Activated gamma-delta T cell (primary cell): ENCODE measurements around the gene LIPN.

Source experiments
- DNase-seq: peaks from one replicate; lab custom pipeline; 2025; lab: John Stamatoyannopoulos, UW

Gene LIPN

GRCh38 chr10:88786032-88786770 lies 26.4 kb downstream of the LIPN start:
- DNase-seq: no peak

GRCh38 chr10:88787463-88787862 lies 27.6 kb downstream of the LIPN start:
- DNase-seq: no peak

- no peak for DNase-seq
Observed at GRCh38 chr10:88788924-88789323, 29.1 kb downstream of the LIPN start.

- no peak for DNase-seq
Observed at GRCh38 chr10:88791924-88792323, 32.1 kb downstream of the LIPN start.

DNA sequence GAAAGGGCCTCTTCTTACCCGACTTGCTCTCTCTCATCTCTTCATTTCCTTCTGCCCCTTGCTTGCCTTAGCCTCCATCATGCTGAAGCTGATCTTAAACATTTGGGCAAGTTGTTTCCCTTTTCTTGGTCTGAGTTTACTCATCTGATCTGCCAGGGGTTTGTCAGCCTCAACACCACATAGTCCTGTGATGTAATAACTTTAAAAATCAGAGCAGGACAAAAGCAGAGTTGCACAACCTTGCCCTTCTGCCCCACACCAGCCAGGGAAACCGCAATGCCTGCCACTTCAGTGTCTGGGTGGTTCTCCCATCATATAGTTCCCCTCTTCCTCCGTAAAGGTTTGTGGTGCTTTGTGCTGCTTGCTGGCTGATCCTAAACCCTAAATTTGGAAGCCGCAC lies 32.8 kb downstream of the LIPN start:
- no peak for DNase-seq

GRCh38 chr10:88793712-88794299 lies 34.0 kb downstream of the LIPN start:
- no peak for DNase-seq

DNA sequence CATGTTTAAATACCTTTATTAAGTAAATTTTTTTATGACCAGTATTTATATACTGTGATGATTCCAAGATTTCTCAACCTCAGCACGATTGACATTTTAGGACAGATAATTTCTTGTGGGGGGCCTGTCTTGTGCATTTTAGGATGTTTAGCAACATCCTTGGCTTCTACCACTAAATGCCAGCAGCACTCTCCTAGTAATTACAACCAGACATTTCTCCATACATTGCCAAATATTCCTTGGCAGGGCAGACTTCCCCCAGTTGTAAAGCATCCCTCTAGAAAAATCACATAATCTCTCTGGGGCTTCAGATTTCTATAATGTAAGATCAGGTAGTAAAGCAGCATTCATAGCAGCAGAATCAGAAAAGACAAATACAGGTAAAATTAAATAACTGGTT lies 34.9 kb downstream of the LIPN start:
- DNase-seq: no peak

DNA sequence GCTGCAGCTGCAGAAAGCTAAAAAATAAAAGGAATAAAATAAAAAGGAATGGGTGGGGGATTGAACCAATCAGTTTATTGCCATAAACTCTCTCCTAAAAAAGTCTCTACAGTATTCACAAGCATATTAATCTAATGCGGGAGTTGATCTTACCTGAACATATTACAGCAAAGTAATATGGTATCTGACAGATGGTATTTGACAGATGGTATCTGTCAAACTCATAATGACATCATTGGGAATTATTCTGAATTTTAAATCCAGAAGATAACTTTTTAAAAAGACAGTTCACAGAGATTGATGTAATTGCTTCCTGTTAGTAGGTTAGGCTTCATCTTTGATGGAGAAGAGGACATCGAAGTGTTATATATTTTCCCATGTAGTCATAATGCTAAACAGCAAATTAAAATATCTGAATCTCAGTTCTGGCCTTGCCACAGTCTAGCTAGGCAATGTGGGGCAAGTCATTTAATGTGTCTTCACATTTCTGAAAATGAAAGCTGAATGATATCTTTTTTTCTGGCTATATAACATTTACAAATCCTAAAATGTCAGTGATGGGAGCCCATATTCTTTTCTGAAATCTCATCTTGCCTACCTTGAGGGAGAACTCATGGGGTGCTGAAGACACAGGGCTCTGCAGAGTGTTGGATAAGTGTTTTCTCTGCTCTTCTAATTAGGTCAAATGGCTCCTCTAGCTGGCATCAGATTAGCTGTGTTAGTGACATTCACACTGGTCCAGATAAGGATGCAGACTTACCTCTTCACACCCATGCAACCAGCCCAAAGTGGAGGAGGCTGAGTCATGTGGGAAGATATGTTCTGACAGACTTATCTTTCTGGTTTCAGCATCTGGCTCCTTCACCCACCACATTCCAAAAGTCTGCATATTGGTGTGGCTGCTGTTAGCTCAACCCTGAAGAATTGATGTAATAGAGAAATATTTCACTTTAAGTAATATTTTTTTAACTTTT lies 40.6 kb downstream of the LIPN start:
- DNase-seq: no peak

DNA sequence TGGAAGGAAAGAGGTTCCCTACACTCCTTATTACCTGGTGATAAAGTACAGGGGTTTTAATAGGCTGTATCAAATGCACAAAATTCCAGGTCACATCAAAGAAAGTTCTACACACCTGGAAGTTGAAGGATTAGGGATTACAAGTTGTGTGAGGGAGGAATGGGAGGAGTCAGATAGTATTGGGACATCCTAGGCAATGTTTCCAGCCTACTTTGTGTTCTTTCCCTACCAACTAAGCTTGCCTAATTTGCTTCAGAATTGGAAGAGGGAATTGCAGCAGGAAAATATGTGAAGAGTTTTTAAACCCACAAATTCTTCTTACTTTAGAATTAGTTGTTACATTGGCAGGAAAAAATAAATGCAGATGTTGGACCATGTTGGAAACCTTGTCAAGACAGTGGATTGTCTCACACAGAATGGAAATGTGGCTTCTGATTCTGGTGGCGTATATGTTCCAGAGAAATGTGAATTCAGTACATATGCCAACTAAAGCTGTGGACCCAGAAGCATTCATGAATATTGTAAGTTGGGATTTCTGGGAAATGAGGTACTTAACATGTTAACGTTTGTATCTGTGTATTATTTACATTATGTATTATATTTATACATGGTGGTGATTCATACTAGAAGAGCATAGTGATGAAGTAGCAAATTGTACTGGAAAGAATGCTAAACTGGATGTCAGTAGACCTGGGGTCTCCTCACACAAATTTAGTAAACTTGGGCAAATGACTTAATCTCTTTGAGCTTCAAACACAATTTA lies 42.9 kb downstream of the LIPN start, which contains the start of gene LIPM:
Gene LIPM (plus strand): TSS at position 208 of the 763 bp plus-strand sequence. CDS start 167 bp downstream, at position 375.
- no peak for DNase-seq

- no peak for DNase-seq
Observed at GRCh38 chr10:88803641-88804040, 43.8 kb downstream of the LIPN start.

- DNase-seq: no peak
Observed at GRCh38 chr10:88804083-88804812, 44.4 kb downstream of the LIPN start.

DNA sequence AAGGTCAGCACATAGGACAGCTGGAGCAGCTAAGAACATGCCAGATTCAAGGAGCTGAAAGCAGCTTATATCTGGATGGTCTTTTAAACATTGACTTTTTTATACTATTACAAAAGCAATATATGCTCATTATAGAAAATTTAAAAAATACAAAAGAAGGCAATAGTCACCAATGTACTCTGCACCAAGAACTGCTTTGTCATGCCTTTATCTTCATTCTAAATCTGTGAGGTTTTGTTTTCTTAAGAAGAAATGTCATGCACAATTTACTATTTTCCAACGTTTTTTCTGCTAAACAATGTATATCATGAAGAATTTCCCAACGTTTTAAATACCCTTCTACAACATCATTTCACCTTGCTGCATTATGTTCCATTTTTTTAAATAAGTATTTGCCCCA lies 45.5 kb downstream of the LIPN start:
- no peak for DNase-seq

DNA sequence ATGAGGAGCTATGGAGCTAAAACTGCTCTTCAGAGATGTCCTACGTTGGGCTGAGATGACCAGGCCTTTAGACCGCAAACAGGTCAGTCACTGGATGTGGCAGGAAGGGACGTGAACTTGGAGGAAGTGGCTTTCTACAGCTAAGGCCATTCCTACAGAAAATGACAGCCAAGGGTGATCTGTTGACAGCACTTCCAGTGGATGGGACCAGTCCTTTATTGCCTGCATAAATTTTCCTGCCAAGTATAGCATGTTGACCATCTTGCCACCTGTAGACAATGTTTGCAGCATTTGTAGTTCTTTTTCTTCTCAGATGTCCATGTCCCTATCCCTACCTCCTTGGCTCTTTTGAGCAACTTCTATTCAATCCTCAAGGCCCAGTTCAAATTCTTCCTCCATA lies 46.1 kb downstream of the LIPN start:
- DNase-seq: no peak

GRCh38 chr10:88809621-88810020 lies 49.8 kb downstream of the LIPN start:
- no peak for DNase-seq

DNA sequence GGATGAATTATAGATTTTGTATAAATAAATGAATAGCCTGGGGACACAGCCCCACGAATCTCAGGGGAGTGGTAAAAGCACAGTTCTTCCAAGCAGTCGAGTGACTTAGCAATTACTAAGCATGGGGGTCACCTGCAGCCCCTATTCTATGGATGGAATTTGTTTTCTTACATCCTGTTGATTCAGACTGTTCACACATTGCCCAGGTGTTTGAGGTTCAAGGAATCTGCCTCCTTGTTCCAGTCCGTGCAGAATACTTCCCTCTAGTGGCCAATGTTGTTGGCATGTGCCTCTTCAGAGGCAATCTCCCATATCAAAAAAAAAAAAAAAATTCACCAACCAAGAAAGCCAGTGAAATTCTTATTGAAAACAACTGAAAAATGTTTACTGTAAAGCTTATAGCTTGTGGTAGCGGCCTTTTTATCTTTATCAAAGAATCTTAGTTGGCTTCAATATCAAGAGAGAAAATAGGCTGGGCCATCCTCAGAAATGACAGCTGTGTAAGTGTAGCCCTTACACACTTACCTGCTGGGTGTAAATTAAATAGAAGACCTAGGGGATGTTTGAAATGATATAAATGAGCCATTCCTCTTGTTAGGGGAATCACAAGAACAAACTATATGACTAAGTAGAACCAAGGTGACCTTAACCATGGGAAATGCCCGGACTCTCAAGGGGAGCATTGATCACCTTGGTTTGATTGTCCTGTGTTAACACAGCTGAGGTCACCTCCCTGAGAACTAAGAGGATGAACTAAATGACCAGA lies 50.6 kb downstream of the LIPN start:
- DNase-seq: no peak

- no peak for DNase-seq
Observed at GRCh38 chr10:88813200-88813599, 53.4 kb downstream of the LIPN start.

DNA sequence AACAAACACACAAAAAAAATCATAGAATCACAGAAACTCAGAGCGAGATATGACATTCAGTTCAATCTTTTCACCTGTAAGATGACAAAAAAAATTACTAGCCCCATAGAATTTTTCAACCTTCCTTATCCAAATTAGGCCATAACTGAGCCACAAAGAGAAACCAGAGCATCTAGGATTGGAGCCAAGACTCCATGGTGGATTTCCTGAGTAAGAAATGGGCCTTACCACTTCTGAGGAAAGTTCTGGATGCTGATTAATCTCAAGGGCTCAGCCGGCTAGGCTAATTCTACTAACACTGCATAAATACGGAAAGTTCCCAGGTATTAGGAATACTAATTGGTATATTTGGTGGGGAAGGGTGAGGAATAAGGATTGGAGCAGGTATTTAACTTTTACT lies 59.5 kb downstream of the LIPN start:
- DNase-seq: no peak

GRCh38 chr10:88820748-88821401 lies 61.1 kb downstream of the LIPN start:
- no peak for DNase-seq

GRCh38 chr10:88826388-88826787 lies 66.6 kb downstream of the LIPN start:
- no peak for DNase-seq

- DNase-seq: no peak
Observed at GRCh38 chr10:88827671-88828070, 67.9 kb downstream of the LIPN start.
